SK-N-SH (cell line): ENCODE measurements around the gene ZNF682. TPM values are rescaled to one million over a fixed set of nuclear protein-coding genes. Genes with fewer than 3 reads are reported as not detected.

Experiments
- polyA plus RNA-seq, 3 experiments: library from polyadenylated mRNA; depleted of rRNA; stranded (reverse); fragments of >200 nt; gene quantifications; 2 replicates each; pipeline ENCODE4 v1.2.3, GENCODE V29; 2012
- small RNA-seq, 7 experiments: library from RNA; depleted of rRNA; stranded (forward); fragments of <200 nt; gene quantifications; one replicate each; pipeline ENCODE3, GENCODE V24; 2012

The ZNF682 gene
- polyA plus RNA-seq, 1 of the 3 experiments (the other 2 are of a cell fraction) = 1.7 TPM

Small RNA genes lying within 50 kb of the gene (small RNA-seq; reads per million reads assigned to genes)
- 0 reads per million in 7 experiments for gene AC006539.3

Other genes with a start within 250 kb of the ZNF682 start
- gene ZNF506, start 217.8 kb downstream of the ZNF682 start, polyA plus RNA-seq (2012; rRNA removed) = 4.1 and 7.3 TPM in 2 replicates
- gene ZNF253, start 173.6 kb downstream of the ZNF682 start, polyA plus RNA-seq (2012; rRNA removed) = 0.79 and 0.81 TPM in 2 replicates
- gene ZNF93, start 138.6 kb downstream of the ZNF682 start, polyA plus RNA-seq (2012; rRNA removed) = 4.3 and 6.7 TPM in 2 replicates
- 1.4 and 1.5 TPM in 2 replicates for gene ZNF90, start 38.5 kb upstream of the ZNF682 start, polyA plus RNA-seq (2012; rRNA removed)
- gene ZNF486, start 127.7 kb upstream of the ZNF682 start, polyA plus RNA-seq (2012; rRNA removed) = 2.0 and 3.0 TPM in 2 replicates